Smooth muscle cell of the brain vasculature (primary cell): Measurements from ENCODE around the gene FAM120B.

Source experiments
- DNase-seq: peaks from one replicate; pipeline ENCODE4 v3.0.0-alpha.2; 2012; ENCODE audit warnings: low read depth, low spot score

FAM120B gene

DNA sequence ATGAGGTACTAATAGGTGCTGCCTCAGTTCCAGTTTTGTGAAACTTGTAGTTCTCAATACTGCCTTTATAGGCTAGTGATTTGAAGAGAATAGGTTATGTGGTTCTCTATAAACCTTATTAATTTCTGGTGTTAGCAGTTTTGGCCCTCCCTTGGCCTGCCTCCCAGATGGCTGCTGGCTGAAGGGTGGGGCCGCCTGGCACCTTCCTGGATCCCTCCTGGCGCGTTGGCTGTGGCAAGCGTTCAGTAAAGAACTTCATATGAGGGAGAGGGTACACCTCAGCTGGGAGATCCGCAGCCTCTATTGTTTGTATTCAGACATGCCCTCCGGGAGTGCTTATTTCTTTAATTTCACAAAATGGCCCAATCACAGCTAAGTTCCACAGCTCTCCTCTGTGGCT lies 51.9 kb downstream of the FAM120B start:
- DNase-seq = no peak

- no peak for DNase-seq
Measured at GRCh38 chr6:170360476-170360875, 53.9 kb downstream of the FAM120B start.

- DNase-seq = no peak
Measured at GRCh38 chr6:170361335-170361734, 54.8 kb downstream of the FAM120B start.

DNA sequence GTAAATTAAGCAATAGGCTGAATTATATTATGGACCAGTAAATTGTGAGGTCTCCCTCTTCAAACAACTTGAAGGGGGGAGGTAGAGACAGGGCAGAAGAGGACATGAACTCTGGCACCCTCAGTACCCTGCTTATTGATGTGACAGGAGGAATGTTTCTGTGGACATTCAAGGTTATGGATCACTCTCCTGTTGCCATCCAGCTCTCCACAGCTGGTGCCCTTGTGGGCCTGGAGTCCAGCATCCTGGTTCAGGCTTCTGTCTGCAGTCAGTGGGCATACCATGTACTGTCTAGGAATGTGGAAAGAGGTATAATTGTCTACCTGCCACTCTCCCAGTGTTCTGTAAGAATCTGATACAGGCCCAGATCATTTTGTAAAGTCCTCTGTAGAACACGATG lies 55.6 kb downstream of the FAM120B start:
- DNase-seq = no peak

DNA sequence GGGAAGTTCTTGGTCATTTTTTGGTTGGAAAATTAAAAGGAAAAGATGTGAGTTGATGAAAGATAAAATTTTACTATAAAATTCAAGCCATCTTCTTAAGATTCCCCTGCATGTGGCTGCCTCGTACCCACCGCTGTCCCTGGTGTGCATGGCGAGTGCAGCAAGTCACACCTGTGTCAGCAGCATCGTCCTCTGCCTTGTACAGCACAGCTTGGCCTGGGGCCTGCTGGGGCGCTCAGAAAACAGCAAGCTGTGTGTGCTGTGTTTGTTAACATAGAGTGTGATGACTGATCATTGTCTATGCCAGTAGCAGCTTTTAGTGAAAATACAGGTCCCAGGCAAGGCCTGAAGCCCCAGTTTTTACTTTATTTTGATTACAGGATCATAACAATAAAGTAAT lies 56.7 kb downstream of the FAM120B start:
- DNase-seq = no peak

DNA sequence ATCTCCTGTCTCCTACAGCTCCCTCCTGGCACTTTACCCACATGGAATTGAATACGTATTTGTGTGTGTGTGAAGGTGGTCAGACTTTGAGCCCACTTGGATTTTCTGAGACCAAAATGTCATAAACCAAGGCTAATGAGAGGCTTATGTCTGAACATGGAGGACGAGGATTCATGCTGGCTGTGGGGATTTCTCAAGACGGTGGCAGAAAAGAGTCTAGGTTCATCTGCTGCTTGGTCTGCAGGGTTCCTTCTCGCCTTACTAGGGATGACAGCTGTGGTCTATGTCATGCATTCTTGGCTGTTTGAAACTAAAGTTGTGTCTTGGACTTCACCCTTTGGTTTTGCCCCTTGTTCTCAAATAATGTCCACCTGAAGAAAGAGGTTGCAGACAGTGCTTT lies 58.6 kb downstream of the FAM120B start:
- no peak for DNase-seq

- DNase-seq = no peak
Measured at GRCh38 chr6:170365593-170365992, 59.0 kb downstream of the FAM120B start.

DNA sequence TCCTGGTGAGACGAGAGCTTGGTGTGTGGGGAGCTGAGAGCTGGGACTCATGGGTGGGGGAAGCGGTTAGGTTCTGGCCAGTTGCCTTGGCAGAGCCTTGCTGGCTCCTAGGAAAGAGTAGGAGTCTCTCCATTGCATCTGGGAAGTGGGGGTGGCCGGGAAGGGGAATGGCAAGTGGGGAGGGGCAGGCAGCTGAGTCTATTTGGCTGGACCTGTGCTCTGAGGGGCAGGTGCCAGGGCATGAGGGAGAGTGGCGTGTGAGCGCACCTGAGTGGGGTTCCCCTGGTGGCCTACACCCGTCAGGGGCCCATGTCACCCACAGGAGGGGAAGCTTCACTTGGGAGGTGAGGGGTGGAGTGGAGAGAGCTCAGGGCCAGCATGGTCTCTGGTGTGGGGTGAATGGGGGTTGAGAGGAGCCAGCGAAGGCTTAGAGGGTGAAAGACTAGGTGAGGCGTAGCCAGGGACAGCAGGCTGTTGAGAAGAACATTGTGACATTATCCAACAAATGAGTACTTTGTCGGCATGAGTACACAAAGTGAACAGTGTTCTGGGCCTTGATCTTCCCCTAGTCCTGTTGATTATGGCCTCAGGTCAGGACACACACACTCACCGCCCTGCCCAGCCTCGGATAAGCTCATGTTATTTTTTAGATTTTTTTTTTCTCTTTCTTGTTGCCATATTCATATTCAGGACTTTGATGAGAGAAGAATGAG lies 59.8 kb downstream of the FAM120B start:
- DNase-seq = no peak

DNA sequence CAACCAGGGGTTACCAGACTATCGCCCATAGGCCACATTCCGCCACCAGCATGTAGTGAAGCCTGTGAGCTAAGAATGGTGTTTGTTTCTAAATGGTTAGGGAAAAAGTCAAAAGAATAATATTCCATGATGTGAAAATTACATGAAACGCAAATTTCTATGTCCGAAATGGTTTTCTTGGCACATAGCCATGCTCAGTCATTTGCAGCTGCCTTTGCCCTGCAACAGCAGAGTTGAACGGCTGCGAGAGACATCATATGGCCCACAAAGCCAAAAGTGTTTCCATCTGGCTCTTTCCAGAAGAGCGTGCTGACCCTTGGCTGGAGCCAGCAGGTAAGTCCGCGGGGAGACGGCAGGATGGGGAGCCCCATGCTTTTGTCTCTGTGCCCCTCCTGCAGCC lies 60.7 kb downstream of the FAM120B start:
- peak; percentile 44 for DNase-seq

DNA sequence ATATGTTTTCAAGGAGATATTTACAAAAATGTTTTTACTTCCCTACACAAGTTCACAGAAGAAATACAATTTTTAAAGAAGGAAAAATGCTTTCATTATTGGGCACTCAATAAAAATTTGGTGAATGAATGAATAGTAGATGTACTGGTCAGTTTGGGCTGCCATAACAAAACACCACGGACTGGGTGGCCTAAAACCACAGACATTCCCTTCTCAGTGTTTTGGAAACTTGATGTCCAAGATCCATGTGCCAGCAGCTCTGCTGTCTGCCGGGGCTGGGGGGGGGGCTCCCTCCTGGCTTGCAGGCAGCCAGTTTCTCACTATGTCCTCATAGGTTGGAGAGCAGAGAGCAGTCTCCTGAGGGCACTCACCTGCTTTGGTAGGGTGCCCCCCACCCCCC lies 62.0 kb downstream of the FAM120B start:
- no peak for DNase-seq

DNA sequence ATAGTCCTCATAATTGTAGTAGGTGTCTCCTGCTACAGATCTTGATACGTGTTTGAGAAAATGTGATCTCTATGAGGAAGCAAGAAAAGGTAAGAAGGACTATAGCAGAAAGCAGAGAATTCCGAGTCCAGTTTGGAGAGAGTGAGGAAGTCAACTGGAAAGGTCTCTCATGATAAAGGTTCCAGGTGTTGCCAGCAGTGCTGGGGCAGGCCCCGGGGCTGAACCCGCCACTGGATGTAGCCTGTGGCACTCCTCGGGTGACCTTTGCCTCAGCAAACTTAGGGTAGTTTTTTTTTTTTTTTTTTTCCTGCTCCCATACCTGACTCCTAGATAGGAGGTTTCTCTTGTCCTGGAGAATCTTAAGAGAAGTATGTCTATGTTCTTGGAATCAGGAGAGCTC lies 62.8 kb downstream of the FAM120B start:
- no peak for DNase-seq

DNA sequence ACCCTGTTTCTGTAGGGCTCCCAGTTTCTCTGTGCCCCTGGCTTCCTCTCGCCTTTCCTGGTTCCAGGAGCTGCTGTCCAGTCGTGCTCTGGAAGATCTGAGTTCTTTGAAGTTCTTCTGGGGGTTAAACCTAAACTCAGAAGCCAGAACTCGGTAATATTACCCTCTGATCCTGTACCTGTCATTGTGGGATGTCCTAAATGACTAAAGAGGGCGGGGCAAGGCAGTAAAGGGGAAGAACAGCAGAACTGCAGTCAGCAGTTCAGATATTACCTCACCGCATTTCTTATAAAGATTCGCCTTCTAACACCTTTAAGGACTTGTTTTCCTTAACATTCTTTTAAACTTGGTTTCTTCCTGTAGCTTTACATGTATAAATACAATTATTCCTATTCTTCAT lies 63.9 kb downstream of the FAM120B start:
- DNase-seq = no peak

GRCh38 chr6:170371080-170371479 lies 64.5 kb downstream of the FAM120B start:
- no peak for DNase-seq

GRCh38 chr6:170371588-170371987 lies 65.0 kb downstream of the FAM120B start:
- DNase-seq = no peak

DNA sequence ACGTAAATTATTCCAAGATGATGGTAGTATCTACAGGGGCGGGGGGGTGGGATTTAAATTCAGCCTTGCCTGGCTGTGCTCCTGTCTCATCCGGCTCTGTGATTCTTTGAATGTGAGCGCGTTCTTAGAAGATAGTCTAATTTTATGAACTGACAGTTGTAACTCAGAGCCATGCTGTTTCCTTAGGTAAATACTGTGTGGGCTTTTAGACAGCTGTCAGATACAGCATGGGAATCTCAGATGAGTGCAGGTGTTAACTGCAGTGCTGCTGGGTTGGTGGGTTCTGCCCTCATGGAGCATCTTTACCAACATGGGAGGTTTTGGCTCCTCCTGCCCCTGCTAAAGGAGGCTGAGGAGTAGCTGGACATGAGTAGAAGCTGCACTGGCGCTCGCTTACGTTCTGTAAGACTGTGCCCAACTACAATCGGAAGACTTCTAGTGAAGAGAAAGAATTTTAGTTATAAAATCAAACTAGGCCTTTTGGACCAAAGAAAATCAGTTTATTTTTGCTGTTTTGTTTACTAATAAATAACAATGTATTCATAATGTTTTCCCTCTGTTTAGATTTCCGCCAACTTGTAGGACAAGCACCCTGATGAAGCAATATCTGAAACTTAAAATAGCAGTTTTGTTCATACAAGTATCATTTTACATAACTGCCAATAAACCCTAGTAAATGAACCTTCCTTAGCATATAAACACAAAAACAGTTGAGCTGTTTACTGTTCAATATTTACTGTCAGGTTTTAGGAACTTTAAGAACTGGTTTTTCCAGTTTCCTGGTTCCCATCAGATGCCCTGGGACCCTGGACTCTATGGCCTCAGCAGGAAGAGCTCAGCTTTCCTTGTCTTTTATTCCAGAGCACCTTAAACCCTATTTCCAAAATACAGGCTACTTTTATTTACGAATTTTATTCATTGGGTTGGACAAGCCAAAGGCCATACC lies 66.1 kb downstream of the FAM120B start:
- no peak for DNase-seq

DNA sequence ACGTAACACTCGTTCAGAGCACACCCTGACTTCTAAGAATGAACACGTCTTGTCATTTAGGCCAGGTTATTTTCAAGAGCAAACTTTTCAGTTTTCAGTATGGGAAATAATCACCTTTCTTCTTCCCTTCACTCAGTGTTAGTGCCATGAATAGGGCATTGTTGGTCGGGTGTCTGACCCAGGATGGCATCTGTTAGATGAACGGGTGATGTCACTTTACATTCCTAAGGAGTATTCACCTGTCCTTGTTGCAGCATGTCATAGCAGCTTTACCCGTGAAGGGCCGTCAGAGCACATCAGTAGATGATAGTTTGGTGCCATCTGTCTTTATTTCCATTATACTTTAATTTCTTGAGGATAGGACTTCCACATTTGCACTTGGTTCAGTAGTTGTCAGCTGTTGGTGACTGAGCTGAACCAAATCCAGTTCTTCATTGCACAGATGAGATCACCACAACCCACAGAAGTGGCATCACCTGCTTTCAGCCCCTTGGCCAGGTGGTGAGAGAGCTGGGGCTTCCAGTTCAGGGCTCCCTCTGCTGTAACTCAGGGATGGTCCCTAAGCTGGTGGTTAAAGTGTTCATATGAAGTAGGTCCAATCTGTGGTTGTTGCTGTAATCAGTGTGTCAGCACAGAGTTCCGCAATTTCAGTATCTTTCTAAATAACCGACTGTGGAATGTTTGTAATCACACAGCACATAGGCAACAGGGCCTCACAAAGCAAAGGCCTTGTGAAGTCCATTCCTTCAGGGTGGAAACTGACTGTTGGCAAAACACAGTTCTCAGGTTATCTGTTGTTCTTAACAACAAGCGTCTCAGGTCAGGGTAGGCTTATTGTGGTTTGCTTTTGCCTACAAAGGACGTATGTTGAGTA lies 68.2 kb downstream of the FAM120B start:
- no peak for DNase-seq

GRCh38 chr6:170375661-170376060 lies 69.1 kb downstream of the FAM120B start:
- DNase-seq = no peak

DNA sequence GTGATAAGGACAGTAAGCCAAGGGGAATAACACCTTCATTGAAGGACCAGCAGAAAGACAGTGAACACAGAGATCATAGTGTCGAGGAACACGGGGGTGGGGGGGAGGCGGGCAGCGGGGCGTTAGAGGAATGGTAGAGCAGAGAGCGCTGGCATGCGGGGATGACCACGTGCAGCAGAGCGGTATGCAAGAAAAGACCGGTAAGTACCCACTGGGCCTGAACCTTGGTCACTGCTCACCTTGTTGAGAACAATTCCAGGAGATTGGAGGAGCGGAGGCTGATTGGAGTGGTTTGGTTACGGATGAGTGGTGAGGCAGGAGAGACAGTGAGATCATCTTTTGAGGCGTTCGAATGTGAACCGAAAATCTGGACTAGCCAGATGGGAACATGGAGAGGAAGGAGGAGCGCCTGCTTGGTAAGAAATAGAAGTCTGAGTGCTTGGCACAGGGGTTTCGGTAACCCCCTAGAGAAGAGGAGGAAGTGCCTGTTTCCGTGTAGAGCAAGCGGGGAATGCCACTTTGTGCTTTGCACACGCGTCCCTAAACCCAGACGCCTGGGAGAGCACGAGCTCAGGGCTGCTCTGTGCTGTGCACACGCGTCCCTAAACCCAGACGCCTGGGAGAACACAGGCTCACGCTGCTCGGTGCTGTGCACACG lies 70.0 kb downstream of the FAM120B start:
- DNase-seq = no peak

DNA sequence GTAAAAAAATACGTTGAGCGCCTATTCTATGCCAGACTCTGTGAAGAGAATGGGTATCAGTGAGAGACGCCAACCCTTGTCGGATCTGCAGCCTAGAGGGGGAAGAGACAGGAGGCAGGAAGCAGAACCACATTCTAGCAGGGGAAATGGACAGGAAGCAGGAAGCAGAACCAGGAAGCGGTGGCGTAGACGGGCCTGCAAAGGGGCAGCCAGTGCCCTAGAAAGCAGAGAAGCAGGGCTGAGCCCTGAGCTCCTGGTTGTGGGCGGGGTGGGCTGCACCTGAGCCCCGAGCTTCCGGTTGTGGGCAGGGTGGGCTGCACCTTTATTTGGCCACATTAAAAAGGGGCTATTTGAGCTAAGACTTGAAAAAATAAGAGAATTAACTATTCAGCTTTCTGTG lies 71.9 kb downstream of the FAM120B start:
- no peak for DNase-seq

- no peak for DNase-seq
Measured at GRCh38 chr6:170381562-170381961, 75.0 kb downstream of the FAM120B start.

DNA sequence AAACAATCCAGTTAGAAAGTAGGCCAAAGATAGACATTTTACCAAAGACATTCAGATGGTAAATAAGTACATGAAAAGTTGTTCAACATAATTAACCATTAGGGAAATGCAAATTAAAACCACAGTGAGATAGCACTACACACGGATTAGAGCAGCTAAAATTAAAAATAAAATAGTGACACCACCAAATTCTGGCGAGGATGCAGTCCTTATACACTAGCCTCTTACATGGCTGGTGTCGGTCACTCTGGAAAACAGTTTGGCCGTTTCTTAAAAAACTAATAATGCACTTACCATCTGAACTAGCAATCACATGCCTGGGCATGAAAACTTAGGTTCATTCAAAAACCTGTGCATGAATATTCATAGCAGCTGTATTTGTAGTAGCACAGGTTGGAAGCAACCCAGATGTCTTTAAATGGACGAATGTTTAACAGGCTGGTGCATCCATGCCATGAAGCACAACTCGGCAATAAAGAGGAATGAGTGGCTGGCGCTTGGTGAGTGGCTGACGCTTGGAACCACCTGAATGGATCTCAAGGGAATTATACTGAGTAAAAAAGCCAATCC lies 77.0 kb downstream of the FAM120B start:
- no peak for DNase-seq
